Adipocyte (in vitro differentiated cells): Measurements from ENCODE around the gene ROBO1.

Experiments used
- DNase-seq: peaks from one replicate; pipeline ENCODE4 v3.0.0-alpha.2; 2015; ENCODE audit warnings: low read depth
- H3K27me3 ChIP-seq: replicated peaks from 2 replicates; pipeline ENCODE4 v1.7.0; 2013; ENCODE audit warnings: mild to moderate bottlenecking, low read length, moderate library complexity; ENCODE audit not compliant: control insufficient read depth, insufficient read depth
- H3K36me3 ChIP-seq: 2 replicates; pipeline ENCODE4 v1.7.0; 2013; ENCODE audit warnings: low read length, mild to moderate bottlenecking, moderate library complexity; ENCODE audit not compliant: control insufficient read depth, insufficient read depth, severe bottlenecking
- H3K4me1 ChIP-seq: 2 replicates; pipeline ENCODE4 v1.7.0; 2013; ENCODE audit warnings: mild to moderate bottlenecking, low read length, moderate library complexity; ENCODE audit not compliant: control insufficient read depth, insufficient read depth
- H3K4me3 ChIP-seq: 2 replicates; pipeline ENCODE4 v1.7.0; 2013; ENCODE audit warnings: mild to moderate bottlenecking, low read length, moderate library complexity
- H3K9ac ChIP-seq: 2 replicates; pipeline ENCODE4 v1.7.0; 2013; ENCODE audit warnings: mild to moderate bottlenecking, low read length, moderate library complexity
- H3K9me3 ChIP-seq: 2 replicates; pipeline ENCODE4 v1.7.0; 2013; ENCODE audit warnings: mild to moderate bottlenecking, low read length, moderate library complexity; ENCODE audit not compliant: control insufficient read depth

The ROBO1 gene

DNA sequence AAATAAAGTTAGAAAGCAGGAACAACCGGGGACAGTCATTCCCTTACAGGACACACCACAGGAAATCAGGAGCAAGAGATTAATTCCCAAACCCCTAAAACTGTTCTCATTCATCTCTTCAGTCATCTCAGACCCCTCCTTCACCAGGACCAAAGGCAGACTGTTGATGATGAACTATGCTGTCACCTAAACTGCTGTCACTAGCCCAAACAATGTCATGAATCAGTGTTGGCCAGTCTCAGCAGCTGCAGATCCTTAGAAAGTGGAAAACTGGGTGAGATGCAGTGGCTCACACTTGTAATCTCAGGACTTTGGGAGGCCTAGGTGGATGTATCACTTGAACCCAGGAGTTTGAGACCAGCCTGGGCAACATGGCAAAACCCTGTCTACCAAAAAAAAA is 909.6 kb downstream of the ROBO1 start:
- Histone ChIP-seq H3K4me3 (no peak overlapping the region), H3K9me3 (no peaks in the 10 kb centered on the region), H3K9ac (no peak overlapping the region), H3K36me3 (no peaks in the 10 kb centered on the region), H3K27me3 (no peaks in the 10 kb centered on the region), H3K4me1 (no peaks in the 10 kb centered on the region)
- no peak for DNase-seq

DNA sequence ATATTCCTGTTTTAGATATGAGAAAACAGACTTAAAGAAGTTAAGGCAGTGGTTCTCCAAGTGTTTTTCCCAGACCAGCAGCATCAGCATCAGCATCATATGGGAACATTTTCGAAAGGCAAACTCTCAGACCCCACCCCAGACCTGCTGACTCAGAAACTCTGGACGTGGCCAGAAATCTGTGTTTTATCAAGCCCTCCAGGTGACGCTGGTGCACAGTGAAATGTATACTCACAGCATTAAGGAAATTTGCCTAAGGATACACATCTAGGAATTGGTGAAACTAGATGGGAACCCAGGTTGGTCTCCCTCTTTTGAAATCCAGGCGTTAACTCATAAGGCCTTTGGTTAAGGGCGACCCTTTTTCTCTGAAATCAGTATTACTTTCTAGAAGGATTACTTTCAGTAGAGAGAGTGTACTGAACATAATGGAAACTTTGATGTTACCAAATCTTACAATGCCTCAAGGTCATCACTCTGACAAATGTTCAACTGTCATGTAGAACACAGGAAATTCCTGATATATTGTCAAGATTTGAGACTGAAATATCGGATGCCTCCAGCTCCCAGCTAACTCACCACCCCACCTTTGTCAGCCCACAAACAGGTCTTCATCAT is 910.2 kb downstream of the ROBO1 start:
- Histone ChIP-seq H3K4me1 (no peaks in the 10 kb centered on the region), H3K4me3 (no peak overlapping the region), H3K27me3 (no peaks in the 10 kb centered on the region), H3K36me3 (no peaks in the 10 kb centered on the region), H3K9me3 (no peaks in the 10 kb centered on the region), H3K9ac (no peak overlapping the region)
- peak; percentile 53 for DNase-seq

DNA sequence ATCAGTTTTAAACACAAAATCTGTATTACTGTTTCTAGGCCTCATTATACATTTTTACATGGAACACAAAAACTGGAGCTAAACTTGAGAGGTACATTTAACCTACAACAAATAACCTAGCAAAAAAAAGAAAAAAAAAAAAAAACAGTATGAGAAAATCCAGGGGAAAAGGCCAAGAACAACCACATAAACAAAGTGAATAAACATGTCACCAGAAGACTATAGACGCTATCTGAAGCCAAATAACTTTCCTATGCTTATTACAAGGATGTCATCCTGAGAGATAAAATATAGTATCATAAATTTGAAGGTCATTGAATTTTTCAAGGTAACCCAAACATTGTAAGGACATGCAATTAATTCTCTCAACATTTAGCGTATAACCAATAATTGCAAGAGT is 911.6 kb downstream of the ROBO1 start:
- H3K9me3 ChIP-seq = no peaks in the 10 kb centered on the region
- DNase-seq = no peak
- H3K4me1 ChIP-seq = no peaks in the 10 kb centered on the region
- no peaks in the 10 kb centered on the region for H3K36me3 ChIP-seq
- H3K4me3 ChIP-seq = peak overlapping the region; percentile 74
- peak overlapping the region; percentile 69 for H3K9ac ChIP-seq
- no peaks in the 10 kb centered on the region for H3K27me3 ChIP-seq

DNA sequence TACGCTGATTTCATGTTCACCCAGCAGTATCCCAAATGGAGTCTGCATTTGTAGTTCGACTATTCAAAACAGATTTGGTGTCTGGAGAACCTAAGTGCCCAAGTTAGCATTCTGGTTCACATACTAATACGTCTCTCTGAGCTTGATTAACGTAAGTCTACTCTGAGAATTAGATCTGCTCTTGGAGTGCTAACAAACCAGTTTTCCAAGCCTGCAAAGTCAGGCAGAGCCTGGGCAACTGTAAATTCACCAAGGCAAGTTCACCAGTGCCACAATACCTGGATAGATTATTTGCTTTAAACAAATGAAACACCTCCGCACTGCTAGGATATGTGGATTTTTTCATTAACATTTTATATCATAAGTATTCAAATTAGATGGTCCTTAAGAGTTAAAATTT is 912.6 kb downstream of the ROBO1 start:
- Histone ChIP-seq H3K36me3 (no peaks in the 10 kb centered on the region), H3K9ac (peak overlapping the region; percentile 69), H3K27me3 (no peaks in the 10 kb centered on the region), H3K9me3 (no peaks in the 10 kb centered on the region), H3K4me1 (no peaks in the 10 kb centered on the region), H3K4me3 (peak overlapping the region; percentile 74)
- DNase-seq = no peak

DNA sequence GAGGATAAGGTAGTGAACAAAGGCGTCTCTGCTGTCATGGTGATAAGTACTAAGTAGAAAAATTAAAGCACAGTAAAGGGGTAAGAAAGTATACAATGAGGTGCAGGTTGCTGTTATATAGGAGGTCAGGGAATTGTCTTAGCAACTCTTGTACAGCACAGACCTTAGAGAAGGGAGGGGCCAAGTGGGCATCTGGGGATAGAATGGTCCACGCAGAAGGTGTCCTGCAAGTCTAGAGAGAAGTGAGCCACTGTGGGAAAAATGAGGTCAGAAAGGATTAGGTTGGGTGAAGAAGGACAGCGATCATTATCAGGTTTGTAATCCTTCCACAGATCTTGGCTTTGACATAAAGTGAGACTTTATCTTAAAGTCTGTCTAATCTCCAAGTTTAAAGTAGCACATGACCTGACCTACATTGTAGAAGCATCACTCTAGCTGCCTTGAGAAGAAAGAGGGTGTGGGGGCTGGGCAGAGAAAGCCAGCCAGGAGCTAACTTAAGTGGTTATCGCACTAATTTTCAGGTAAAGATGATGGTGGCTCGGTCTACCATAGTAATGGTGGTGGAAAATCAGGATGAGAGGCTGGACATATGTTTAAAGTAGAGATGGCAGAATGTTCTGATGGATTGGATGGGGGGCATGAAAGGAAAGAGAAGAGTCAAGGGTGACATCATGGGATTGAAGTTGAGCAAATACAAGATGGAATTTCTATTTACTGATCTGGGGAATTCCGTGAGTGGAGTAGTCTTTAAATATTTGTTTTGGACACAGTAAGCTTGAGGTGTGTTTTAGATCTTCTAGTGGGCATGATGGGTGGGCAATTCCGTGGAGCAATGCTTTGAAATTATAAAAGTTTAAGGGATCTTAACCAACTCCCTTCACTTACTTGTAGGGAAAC is 919.2 kb downstream of the ROBO1 start:
- Histone ChIP-seq H3K9ac (no peak overlapping the region), H3K36me3 (no peaks in the 10 kb centered on the region), H3K27me3 (no peaks in the 10 kb centered on the region), H3K4me3 (no peak overlapping the region), H3K4me1 (no peaks in the 10 kb centered on the region), H3K9me3 (no peaks in the 10 kb centered on the region)
- no peak for DNase-seq

DNA sequence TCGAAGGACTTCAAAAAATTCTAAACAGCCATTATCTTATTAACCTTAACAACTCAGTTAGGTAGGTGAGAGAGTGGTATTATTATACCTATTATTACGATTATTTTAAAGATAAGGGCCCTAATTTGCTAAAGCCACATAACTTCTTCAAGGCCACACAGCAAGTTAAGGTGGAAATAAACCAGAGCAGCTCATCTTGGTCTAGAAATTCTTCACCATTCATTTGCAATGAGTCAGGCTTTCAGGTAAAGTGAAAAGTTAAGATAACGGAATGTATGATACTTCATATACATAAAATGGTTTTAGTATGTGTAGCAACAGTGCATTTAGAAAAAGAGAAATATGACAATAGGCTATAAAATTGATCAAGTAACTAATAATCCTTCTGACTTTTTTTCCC is 920.2 kb downstream of the ROBO1 start:
- Histone ChIP-seq H3K4me3 (no peak overlapping the region), H3K9ac (no peak overlapping the region), H3K36me3 (no peaks in the 10 kb centered on the region), H3K9me3 (no peaks in the 10 kb centered on the region), H3K27me3 (no peaks in the 10 kb centered on the region), H3K4me1 (no peaks in the 10 kb centered on the region)
- DNase-seq = no peak

DNA sequence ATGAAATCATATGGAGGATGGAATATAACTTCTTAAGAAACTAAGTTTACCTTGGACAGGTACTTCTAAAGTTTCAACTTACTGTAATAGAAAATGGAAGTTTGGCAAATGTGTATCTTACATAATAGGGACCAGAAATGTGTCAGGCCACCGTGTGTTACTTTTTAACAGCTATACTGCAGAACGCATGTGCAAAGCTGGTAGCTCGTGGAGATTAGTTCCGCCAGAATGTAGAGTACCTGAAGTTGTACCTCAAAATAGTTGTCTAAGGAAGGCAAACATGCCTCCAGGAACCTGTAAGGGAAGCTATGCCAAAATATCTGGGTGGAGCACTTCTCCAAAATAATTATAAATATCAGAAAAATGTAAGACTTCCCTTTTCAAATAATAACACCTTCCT is 920.6 kb downstream of the ROBO1 start:
- Histone ChIP-seq H3K4me1 (no peaks in the 10 kb centered on the region), H3K27me3 (no peaks in the 10 kb centered on the region), H3K36me3 (no peaks in the 10 kb centered on the region), H3K4me3 (no peak overlapping the region), H3K9me3 (no peaks in the 10 kb centered on the region), H3K9ac (no peak overlapping the region)
- DNase-seq = no peak

DNA sequence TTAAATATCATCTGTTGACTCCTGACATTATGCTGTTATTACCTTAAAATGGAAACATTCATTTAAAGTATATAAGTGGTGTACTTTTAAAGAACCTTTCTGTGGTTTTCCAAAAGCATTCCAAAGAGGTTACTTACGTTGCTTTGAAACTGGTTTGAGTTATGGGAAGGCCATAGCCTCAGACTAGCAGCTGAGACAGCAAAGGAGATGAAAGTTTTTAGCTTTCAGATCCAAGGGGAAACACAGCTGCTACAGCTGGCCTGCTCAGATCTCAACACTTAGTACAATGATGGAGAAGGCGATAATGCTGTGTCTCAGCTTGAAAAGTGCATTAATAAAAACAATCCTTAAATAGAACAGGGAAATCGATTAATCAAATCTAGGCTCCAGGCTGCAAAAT is 921.1 kb downstream of the ROBO1 start:
- Histone ChIP-seq H3K4me1 (no peaks in the 10 kb centered on the region), H3K36me3 (no peaks in the 10 kb centered on the region), H3K9me3 (no peaks in the 10 kb centered on the region), H3K4me3 (no peak overlapping the region), H3K27me3 (no peaks in the 10 kb centered on the region), H3K9ac (no peak overlapping the region)
- peak; percentile 50 for DNase-seq

DNA sequence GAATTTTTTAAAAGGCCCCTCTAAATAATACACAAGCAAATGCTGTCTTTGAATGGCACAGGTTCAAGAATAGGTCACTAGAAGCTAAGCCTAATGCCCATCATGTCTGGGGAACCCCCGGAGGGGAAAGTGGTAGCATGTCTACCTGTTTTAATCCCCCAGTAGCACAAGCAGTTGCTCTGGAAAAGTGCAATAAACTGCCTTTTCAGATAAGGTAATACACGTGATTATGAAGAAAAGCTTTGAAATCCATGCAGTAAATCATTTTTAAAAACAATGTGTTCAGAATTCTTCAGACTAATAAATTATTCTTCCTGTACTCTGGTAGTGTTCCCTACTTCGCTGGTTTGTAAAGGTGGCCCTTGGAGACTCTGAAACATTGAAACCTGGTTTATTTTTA is 922.2 kb downstream of the ROBO1 start:
- no peaks in the 10 kb centered on the region for H3K27me3 ChIP-seq
- no peak overlapping the region for H3K9ac ChIP-seq
- H3K36me3 ChIP-seq = no peaks in the 10 kb centered on the region
- no peaks in the 10 kb centered on the region for H3K9me3 ChIP-seq
- no peaks in the 10 kb centered on the region for H3K4me1 ChIP-seq
- DNase-seq = no peak
- no peak overlapping the region for H3K4me3 ChIP-seq

DNA sequence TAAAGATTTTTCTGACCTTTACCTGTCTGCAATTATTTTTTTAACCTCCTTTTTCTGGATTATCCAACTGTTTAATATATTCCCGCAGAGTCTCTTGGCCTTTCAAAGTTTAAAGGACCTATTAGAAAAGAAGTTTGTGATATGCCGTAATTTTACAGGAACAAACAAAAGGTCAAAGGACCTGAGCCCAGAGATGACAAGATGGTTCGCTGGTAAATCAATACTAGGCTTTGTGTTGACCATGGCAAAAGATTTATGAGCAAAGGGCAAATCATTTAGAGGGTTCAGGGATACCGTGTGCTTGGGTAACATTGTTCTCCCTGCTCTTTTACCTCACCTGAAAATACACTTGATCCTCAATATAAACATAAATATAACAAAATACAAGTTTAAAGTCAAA is 923.5 kb downstream of the ROBO1 start:
- Histone ChIP-seq H3K9ac (no peak overlapping the region), H3K9me3 (no peaks in the 10 kb centered on the region), H3K36me3 (no peaks in the 10 kb centered on the region), H3K27me3 (no peaks in the 10 kb centered on the region), H3K4me1 (no peaks in the 10 kb centered on the region), H3K4me3 (no peak overlapping the region)
- no peak for DNase-seq

DNA sequence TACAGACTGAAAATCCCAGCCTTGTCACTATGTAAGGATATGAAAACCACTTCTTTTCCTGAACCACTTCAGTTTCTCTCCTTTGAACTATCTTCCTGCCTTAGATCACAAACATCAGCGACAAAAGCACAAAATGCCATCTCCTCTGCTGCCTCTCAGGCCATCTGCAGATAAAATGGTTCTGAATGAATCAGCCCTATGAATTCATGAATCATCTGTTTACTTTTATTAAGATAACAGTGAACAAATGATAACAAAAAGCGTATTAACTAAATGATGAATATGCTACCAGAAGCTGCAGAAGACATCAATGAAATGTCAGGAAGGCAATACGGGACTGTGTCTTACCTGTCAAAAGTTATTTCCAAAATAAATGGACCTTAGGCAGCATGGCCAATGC is 928.1 kb downstream of the ROBO1 start:
- no peaks in the 10 kb centered on the region for H3K27me3 ChIP-seq
- H3K9ac ChIP-seq = no peak overlapping the region
- DNase-seq = no peak
- H3K36me3 ChIP-seq = no peaks in the 10 kb centered on the region
- no peaks in the 10 kb centered on the region for H3K9me3 ChIP-seq
- no peaks in the 10 kb centered on the region for H3K4me1 ChIP-seq
- H3K4me3 ChIP-seq = no peak overlapping the region
